MM.1S (cell line): ENCODE data around the gene CACNA1G.

Experiments used
- DNase-seq: peaks from one replicate; pipeline ENCODE4 v3.0.0-alpha.2; 2015
- H2AFZ ChIP-seq: fragments of 300-600 bp; sonication (generic); 2 replicates; pipeline ENCODE4 v1.6.0; 2016; ENCODE audit warnings: antibody characterized with exemption, low read length
- H3F3A ChIP-seq: fragments of 300-600 bp; sonication (generic); 2 replicates; pipeline ENCODE4 v1.6.1; 2016; ENCODE audit warnings: mild to moderate bottlenecking, antibody characterized with exemption, low read length, moderate library complexity, mixed read lengths; ENCODE audit not compliant: insufficient read depth
- H3K27ac ChIP-seq: fragments of 300-600 bp; sonication (generic); 2 replicates; pipeline ENCODE4 v1.5.1; 2016; ENCODE audit warnings: mild to moderate bottlenecking, low read length
- H3K27me3 ChIP-seq: fragments of 300-600 bp; sonication (generic); replicated peaks from 2 replicates; pipeline ENCODE4 v1.6.0; 2016; ENCODE audit warnings: low read length; ENCODE audit not compliant: insufficient read depth
- H3K36me3 ChIP-seq: fragments of 300-600 bp; sonication (generic); replicated peaks from 2 replicates; pipeline ENCODE4 v1.6.1; 2016; ENCODE audit warnings: mild to moderate bottlenecking, low read length, mixed read lengths; ENCODE audit not compliant: insufficient read depth
- H3K4me1 ChIP-seq: fragments of 300-600 bp; sonication (generic); 2 replicates; pipeline ENCODE4 v1.6.1; 2016; ENCODE audit warnings: low read length, mixed read lengths
- H3K4me2 ChIP-seq: fragments of 300-600 bp; sonication (generic); 2 replicates; pipeline ENCODE4 v1.6.0; 2016; ENCODE audit warnings: low read depth, low read length
- H3K4me3 ChIP-seq: fragments of 300-600 bp; sonication (generic); 2 replicates; pipeline ENCODE4 v1.5.1; 2016; ENCODE audit warnings: low read length, mixed read lengths
- H3K79me2 ChIP-seq: fragments of 300-600 bp; sonication (generic); 2 replicates; pipeline ENCODE4 v1.6.1; 2016; ENCODE audit warnings: mixed run types, low read length, mixed read lengths
- H3K9ac ChIP-seq: fragments of 300-600 bp; sonication (generic); 2 replicates; pipeline ENCODE4 v1.6.1; 2016; ENCODE audit warnings: low read length, mixed read lengths
- H3K9me2 ChIP-seq: fragments of 300-600 bp; sonication (generic); replicated peaks from 2 replicates; pipeline ENCODE4 v1.6.1; 2016; ENCODE audit warnings: mild to moderate bottlenecking, low read length, mixed read lengths; ENCODE audit not compliant: insufficient read depth
- H3K9me3 ChIP-seq: fragments of 300-600 bp; sonication (generic); replicated peaks from 2 replicates; pipeline ENCODE4 v1.6.1; 2016; ENCODE audit warnings: mild to moderate bottlenecking, low read length, mixed read lengths; ENCODE audit not compliant: insufficient read depth
- H4K20me1 ChIP-seq: fragments of 300-600 bp; sonication (generic); 2 replicates; pipeline ENCODE4 v1.6.1; 2016; ENCODE audit warnings: mild to moderate bottlenecking, low read length, moderate library complexity, mixed read lengths; ENCODE audit not compliant: insufficient read depth
- CTCF ChIP-seq: fragments of 300-600 bp; sonication (generic); IDR thresholded peaks from 2 replicates; pipeline ENCODE4 v1.5.1; 2016; ENCODE audit warnings: antibody characterized with exemption, low read length, mixed read lengths
- EZH2 ChIP-seq: fragments of 300-600 bp; sonication (generic); optimal IDR thresholded peaks from 2 replicates; pipeline ENCODE3; 2017; ENCODE audit warnings: low read depth, mild to moderate bottlenecking, antibody characterized with exemption, low read length, mixed read lengths
- EZH2phosphoT487 ChIP-seq: fragments of 300-600 bp; sonication (generic); IDR thresholded peaks from 2 replicates; pipeline ENCODE4 v1.6.1; 2018; ENCODE audit warnings: antibody characterized with exemption, low read length

CACNA1G gene

GRCh38 chr17:50561746-50562141, 1.2 kb downstream of the CACNA1G start:
- TF ChIP-seq EZH2phosphoT487 (no peak), CTCF (no peak), EZH2 (no peak)
- no peaks in the 10 kb centered on the region for H3F3A ChIP-seq
- no peak overlapping the region for H3K4me2 ChIP-seq
- DNase-seq, result no peak
- H3K27ac ChIP-seq, result no peak overlapping the region
- H3K4me3 ChIP-seq, result no peak overlapping the region
- H4K20me1 ChIP-seq, result no peaks in the 10 kb centered on the region
- no peaks in the 10 kb centered on the region for H3K79me2 ChIP-seq
- H3K4me1 ChIP-seq, result peaks cover 8% of the 10 kb centered on the region
- no peak overlapping the region for H2AFZ ChIP-seq
- no peaks in the 10 kb centered on the region for H3K9me2 ChIP-seq
- H3K9me3 ChIP-seq, result no peaks in the 10 kb centered on the region
- no peaks in the 10 kb centered on the region for H3K36me3 ChIP-seq
- H3K9ac ChIP-seq, result no peak overlapping the region
- peaks cover 87% of the 10 kb centered on the region for H3K27me3 ChIP-seq

- no peak overlapping the region for H3K4me2 ChIP-seq
- H3K36me3 ChIP-seq, result no peaks in the 10 kb centered on the region
- no peak overlapping the region for H3K9ac ChIP-seq
- no peaks in the 10 kb centered on the region for H3K79me2 ChIP-seq
- TF ChIP-seq EZH2phosphoT487 (no peak), EZH2 (peak; percentile 98)
- H4K20me1 ChIP-seq, result no peaks in the 10 kb centered on the region
- peaks cover 90% of the 10 kb centered on the region for H3K27me3 ChIP-seq
- H3F3A ChIP-seq, result no peaks in the 10 kb centered on the region
- H3K4me3 ChIP-seq, result no peak overlapping the region
- no peak for DNase-seq
- H2AFZ ChIP-seq, result no peak overlapping the region
- H3K4me1 ChIP-seq, result peaks cover 8% of the 10 kb centered on the region
- H3K9me2 ChIP-seq, result no peaks in the 10 kb centered on the region
- no peak overlapping the region for H3K27ac ChIP-seq
- H3K9me3 ChIP-seq, result no peaks in the 10 kb centered on the region
Observed at GRCh38 chr17:50562242-50563091, 2.0 kb downstream of the CACNA1G start.

GRCh38 chr17:50563092-50563511, 2.6 kb downstream of the CACNA1G start:
- Histone ChIP-seq H3K4me1 (peaks cover 8% of the 10 kb centered on the region), H3K36me3 (no peaks in the 10 kb centered on the region), H3K79me2 (no peaks in the 10 kb centered on the region), H3K9ac (no peak overlapping the region), H3K9me2 (no peaks in the 10 kb centered on the region), H3K27ac (no peak overlapping the region), H3K4me2 (no peak overlapping the region), H3K9me3 (no peaks in the 10 kb centered on the region), H3K27me3 (peaks cover 90% of the 10 kb centered on the region), H2AFZ (no peak overlapping the region), H3K4me3 (no peak overlapping the region), H3F3A (no peaks in the 10 kb centered on the region), H4K20me1 (no peaks in the 10 kb centered on the region)
- no peak for TF ChIP-seq EZH2phosphoT487
- no peak for DNase-seq

- H3K9me2 ChIP-seq, result no peaks in the 10 kb centered on the region
- H3K9me3 ChIP-seq, result no peaks in the 10 kb centered on the region
- no peak overlapping the region for H3K9ac ChIP-seq
- TF ChIP-seq EZH2phosphoT487, result no peak
- TF ChIP-seq CTCF, result no peak
- no peak for TF ChIP-seq EZH2
- no peak overlapping the region for H3K4me3 ChIP-seq
- H4K20me1 ChIP-seq, result no peaks in the 10 kb centered on the region
- peaks cover 5% of the 10 kb centered on the region for H3K4me1 ChIP-seq
- no peak for DNase-seq
- no peaks in the 10 kb centered on the region for H3F3A ChIP-seq
- no peak overlapping the region for H3K4me2 ChIP-seq
- no peak overlapping the region for H3K27ac ChIP-seq
- H2AFZ ChIP-seq, result no peak overlapping the region
- H3K79me2 ChIP-seq, result no peaks in the 10 kb centered on the region
- H3K27me3 ChIP-seq, result peaks cover 90% of the 10 kb centered on the region
- H3K36me3 ChIP-seq, result no peaks in the 10 kb centered on the region
Observed at GRCh38 chr17:50564916-50565315, 4.4 kb downstream of the CACNA1G start.
